COLO668 (cell line): ENCODE data around the gene PTMS.
"Not testable (repeated sequence)": the region's sequence is repeated elsewhere in the genome, so short reads cannot be mapped to it uniquely, and the experiment has no call there.

Experiments used
- DNase-seq: peaks from one replicate; lab custom pipeline; 2025; ENCODE audit not compliant: unreplicated experiment; lab: John Stamatoyannopoulos, UW

Gene PTMS

DNA sequence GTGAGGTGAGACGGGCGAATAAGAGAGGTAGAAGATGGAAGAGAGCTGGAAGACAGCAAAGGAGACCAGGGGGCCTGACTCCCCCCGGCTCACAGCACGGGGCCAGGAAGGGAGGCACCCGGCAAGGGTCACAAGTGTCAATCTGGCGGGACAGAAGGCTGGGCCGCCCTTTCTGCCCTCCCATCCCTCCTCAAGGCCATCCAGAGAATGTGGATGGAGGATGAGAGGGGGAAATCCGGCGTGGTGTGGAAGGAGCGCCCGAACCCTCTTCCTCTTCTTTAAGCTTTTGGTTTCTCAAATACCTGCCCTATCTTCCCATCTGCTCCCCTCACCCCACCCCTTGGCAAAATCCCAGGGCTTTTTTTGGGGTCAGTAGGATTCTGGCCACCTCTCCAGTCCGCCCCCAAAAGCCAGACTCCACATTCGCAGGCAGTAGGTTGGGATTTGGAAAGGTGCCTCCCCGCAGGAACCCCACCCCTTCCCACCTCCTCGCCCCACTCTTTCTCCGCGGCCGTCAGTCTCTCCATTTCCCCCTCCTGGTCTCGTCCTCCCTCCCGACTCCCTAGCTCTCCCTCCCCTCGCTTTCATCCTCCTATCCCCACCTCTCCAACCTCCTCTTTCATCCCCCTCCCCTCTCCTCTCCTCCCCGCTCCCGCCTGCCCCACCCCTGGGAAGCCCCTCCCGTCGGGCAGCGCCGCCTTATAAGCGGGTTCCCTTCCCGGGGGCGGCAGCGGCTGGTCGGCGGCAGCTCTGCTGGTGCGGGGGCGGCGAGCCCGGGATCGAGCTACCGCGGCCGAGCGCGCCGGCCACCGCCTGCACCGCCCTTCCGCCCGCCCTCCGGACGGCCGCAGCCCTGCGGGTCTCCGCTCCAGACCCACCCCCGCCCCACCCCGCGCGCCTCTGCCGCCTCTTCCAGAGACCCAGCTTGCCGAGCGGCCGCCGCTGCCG is at the start of gene PTMS:
TSS of gene PTMS (plus strand) at position 730 of the 948 bp plus-strand sequence. CDS start 343 bp downstream, outside the sequence.
- DNase-seq, result peak; percentile 61

- no peak for DNase-seq
These were observed 49.2 kb upstream of the PTMS start for GRCh38 chr12:6716874-6717437.

- DNase-seq, result no peak
These were observed 43.3 kb upstream of the PTMS start for GRCh38 chr12:6722863-6723262.

- DNase-seq, result peak; percentile 95
These were observed 42.4 kb upstream of the PTMS start, which contains the start of gene COPS7A for GRCh38 chr12:6723607-6724408. Gene COPS7A, plus strand, starts transcription at chr12:6724046. Its CDS starts 611 bp downstream, at chr12:6724657.

GRCh38 chr12:6724409-6724797 is 41.8 kb upstream of the PTMS start:
- DNase-seq, result peak; percentile 18

- DNase-seq, result no peak
These were observed 40.8 kb upstream of the PTMS start for GRCh38 chr12:6725350-6725749.

DNA sequence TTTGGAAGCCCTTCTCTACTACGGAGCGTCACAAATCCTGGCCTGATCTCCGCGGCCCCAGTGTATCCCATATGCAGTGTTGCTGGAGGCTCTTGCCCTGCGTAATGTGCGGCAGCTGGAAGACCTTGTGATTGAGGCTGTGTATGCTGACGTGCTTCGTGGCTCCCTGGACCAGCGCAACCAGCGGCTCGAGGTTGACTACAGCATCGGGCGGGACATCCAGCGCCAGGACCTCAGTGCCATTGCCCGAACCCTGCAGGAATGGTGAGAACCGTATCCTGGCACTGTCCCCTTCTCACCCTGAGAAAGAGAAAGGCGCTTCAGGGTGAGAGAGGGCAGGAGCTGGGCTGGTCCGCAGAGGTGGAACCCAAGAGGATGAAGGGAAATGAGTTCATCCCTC is 37.0 kb upstream of the PTMS start:
- no peak for DNase-seq

- DNase-seq, result no peak
These were observed 36.0 kb upstream of the PTMS start for GRCh38 chr12:6730169-6730568.

DNA sequence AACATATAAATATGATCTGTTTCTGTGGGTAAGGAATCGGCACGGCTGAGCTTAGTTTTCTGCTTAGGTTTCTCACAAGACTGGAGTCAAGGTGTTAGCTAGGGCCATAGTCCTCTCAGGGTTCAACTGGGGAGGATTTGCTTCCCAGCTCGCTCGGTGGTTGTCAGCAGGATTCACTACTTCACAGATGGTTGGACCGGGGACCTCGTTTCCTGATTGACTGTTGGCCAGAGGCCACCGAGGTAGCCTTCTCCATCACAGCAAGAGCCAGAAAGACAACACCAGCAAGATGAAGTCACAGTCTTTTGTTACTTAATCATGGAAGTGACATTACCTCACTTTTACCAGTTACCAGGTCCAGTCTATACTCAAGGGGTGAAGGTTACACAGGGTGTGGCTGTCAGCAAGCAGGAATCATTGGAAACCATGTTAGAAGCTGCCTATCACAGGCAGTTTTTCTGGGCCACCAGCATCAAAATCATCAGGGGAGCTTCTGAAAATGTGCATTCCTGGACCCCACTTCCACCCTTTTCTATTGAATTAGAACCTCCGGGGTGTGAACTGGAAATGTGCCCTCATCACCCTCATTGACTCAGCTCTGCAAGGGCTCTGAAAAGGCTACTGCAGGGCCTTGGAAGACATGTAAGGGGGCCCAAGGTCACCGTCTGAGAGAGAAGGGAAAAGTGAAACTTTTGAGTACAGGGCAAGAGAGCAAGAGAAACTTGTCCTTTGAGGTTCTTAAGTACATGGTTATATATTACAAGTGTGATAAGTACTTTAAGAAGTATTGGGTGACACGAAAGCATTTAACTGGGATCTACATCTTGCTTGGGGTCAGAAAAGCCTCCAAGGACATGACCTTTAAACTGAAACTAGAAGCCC is 31.4 kb upstream of the PTMS start:
- no peak for DNase-seq

DNA sequence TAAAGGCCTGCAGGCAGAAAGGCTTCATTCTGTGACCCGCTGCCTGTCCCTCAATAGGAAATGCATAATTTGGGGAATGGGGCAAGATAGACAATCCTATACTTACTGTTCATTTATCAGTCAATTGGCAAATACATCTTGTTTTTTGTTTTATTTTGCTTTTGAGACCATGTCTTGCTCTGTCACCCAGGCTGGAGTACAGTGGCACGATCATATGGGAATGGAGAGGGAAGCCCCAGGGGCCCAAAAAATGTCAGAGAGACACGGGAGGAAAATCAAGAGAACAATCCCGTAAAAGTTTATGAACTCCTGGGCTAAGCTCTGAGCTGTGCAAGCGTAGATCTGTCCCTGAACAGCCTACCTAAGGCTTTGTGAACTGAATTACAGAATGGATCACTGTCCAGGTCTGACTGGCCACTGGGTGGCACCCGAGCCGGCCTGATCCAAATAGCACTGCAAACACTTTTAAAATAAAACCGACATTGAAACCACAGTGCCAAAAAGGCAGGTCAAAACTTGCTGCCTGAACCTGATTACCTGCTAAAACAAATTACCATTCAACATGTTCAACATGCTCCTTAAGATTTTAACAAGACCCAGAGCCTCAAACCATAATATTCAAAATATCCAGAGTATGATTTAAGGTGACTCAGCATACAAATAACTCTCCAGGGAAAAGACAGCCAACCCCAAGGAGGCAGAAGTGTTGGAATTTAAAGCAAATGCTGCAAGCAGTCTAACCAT is 30.5 kb upstream of the PTMS start:
- peak; percentile 34 for DNase-seq

- no peak for DNase-seq
These were observed 29.4 kb upstream of the PTMS start for GRCh38 chr12:6736754-6737153.

DNA sequence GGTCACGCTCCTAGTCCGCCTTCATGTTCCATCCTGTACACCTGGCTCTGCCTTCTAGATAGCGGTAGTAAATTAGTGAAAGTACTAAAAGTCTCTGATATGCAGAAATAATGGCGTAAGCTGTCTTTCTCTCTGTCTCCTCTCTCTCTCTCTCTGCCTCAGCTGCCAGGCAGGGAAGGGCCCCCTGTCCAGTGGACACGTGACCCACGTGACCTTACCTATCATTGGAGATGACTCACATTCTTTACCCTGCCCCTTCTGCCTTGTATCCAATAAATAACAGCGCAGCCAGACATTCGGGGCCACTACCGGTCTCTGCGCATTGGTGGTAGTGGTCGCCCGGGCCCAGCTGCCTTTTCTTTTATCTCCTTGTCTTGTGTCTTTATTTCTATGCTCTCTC is 24.1 kb upstream of the PTMS start:
- DNase-seq, result not testable (repeated sequence)

DNA sequence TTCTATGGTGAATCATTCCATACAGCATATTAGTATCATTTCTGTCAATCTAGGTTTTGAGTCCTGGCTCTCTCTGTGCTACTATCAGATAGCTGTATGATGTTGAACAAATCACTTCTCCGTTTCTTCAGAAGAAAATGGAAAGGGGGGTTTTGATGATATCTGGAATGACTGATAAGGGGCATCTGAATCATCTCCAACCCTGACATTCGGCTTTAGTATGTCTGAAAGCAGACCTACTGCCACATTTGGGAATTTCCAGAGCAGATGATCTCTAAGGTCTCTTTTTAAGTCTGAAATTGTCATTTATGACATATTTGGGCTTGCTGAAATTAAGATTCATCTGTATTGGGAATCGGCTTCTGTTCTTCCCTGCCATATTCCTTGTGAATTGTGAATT is 23.3 kb upstream of the PTMS start:
- no peak for DNase-seq

DNA sequence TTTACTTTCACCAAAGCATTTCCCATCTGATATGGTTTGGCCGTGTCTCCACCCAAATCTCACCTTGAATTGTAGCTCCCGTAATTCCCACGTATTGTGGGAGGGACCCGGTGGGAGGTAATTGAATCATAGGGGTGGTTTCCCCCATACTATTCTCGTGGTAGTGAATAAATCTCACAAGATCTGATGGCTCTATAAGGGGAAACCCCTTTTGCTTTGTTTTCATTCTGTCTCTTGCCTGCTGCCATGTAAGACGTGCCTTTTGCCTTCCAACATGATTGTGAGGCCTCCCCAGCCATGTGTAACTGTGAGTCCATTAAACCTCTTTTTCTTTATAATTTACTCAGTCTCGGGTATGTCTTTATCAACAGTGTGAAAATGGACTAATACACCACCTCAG is 22.9 kb upstream of the PTMS start:
- not testable (repeated sequence) for DNase-seq

DNA sequence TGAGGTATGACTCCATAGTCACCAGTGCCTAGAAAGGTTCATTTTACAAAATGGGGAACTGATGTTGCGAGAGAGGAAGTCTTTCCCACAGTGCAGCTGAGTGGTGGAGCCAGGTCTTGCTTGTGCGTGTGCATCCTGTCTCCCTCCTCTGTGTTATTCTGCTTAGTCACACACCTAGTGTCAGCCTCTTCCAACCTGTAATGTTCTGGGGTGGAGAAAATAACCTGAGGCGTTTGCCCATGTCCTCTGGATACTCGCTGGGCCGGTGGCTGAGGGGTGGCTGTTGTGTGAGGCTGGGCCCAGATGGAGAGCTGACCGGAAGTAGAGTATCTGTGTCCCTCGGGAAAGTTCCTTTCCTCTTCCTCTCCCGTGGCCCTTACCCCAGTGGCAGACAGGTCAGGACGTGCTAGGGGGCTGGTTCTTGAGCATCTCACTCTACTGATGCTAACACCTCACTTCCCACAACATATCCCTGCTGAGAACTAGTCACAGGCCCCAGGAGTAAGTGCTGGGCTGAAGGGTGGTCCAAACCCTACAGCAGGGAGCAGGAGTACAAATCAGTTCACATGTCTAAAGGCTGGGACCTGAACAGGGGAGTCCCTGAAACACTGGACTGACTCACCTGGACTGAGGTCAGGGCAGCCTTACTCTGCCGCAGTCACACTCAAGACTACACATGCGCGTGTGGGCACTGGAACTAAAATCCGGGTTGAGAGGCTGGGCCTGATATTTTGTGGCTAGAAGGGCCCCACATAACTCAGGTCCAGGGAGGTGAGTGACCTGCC is 20.2 kb upstream of the PTMS start:
- no peak for DNase-seq

DNA sequence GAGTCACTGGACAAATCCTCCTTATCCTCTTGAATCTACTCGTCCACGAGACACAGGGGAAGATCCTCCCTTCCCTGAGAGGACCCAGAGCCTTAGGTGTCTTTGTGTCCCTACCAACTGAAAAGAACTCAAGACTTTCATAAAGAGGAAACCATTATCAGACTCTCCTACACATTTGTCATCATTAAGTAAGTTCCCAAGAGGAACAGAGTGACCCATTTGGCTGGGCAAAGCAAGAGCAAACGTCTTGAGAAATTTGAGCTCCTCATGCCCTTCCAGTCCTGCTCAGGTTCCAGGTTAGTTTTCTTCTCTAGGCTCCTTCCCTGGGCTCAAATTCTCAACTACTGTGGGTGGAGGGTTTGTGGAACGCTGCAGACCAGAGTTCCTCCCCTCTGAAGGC is 18.9 kb upstream of the PTMS start:
- no peak for DNase-seq

DNA sequence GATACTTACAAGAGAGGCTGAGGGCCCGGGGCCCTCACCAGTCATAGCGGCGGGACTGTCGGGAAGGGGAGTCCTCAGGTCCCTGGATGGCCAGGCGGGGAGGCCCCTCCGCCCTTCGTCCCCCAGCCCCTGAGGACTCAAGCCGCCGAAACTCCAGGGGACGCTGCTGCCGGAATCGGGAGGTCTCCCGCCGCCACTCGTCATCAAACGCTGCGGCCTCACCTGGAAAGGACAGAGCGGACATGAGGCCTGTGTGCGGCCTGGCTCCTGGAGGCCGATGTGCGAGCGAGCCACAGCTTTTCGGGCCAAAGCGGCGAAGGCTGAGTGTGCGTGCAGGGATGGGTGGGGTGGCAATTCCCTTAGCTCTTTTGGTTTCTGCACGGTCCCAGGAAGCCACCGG is 17.4 kb upstream of the PTMS start:
- no peak for DNase-seq

GRCh38 chr12:6750506-6750905 is 15.7 kb upstream of the PTMS start:
- DNase-seq, result no peak

DNA sequence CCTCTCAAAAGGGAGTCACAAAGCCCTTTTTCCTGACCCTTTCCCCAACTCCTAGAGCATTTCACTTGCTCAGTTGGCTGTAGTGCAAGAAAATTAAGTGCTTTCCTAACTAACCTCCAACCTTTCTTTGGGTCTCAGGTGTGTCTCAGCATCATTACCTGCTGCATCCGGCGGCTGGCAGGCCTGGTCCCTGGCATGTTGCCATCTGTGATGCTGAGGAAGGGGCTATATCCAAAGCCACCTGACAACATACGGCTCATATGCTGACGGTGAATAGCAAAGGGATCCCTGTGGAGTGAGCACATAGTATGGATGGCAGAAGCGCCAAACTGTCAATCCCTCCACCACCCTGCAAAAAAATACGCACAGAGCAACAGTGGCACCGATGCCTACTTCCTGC is 14.4 kb upstream of the PTMS start:
- DNase-seq, result no peak
